HG03354 (cell line): ENCODE measurements around the gene MYOM1.
A peak's percentile ranks its signal among the peaks of the same experiment; 100 is the strongest.
"Not testable (repeated sequence)": the region's sequence is repeated elsewhere in the genome, so short reads cannot be mapped to it uniquely, and the experiment has no call there.

ENCODE experiments used
- ATAC-seq: cut with Tn5 transposase; IDR thresholded peaks from one replicate; pipeline ENCODE4 v1.9.1; 2021; ENCODE audit warnings: mild to moderate bottlenecking; ENCODE audit not compliant: unreplicated experiment, poor library complexity, severe bottlenecking

The MYOM1 gene

GRCh38 chr18:3067165-3067661, 152.6 kb downstream of the MYOM1 start:
- ATAC-seq: no peak

GRCh38 chr18:3066341-3067110, 153.2 kb downstream of the MYOM1 start:
- no peak for ATAC-seq

GRCh38 chr18:3063766-3064165, 156.0 kb downstream of the MYOM1 start:
- ATAC-seq: not testable (repeated sequence)

- peak; percentile 55 for ATAC-seq
Measured at GRCh38 chr18:3062798-3063680, 156.7 kb downstream of the MYOM1 start.

- no peak for ATAC-seq
Measured at GRCh38 chr18:3061581-3062312, 158.0 kb downstream of the MYOM1 start.

- ATAC-seq: peak; percentile 58
Measured at GRCh38 chr18:3060667-3061580, 158.8 kb downstream of the MYOM1 start.

GRCh38 chr18:3059272-3059671, 160.5 kb downstream of the MYOM1 start:
- no peak for ATAC-seq

GRCh38 chr18:3058328-3059191, 161.2 kb downstream of the MYOM1 start:
- ATAC-seq: no peak

GRCh38 chr18:3057526-3057925, 162.2 kb downstream of the MYOM1 start:
- no peak for ATAC-seq

- no peak for ATAC-seq
Measured at GRCh38 chr18:3056311-3056710, 163.5 kb downstream of the MYOM1 start.

- no peak for ATAC-seq
Measured at GRCh38 chr18:3055816-3056215, 164.0 kb downstream of the MYOM1 start.

GRCh38 chr18:3055186-3055728, 164.5 kb downstream of the MYOM1 start:
- no peak for ATAC-seq

- no peak for ATAC-seq
Measured at GRCh38 chr18:3054780-3055179, 165.0 kb downstream of the MYOM1 start.

GRCh38 chr18:3054214-3054613, 165.6 kb downstream of the MYOM1 start:
- no peak for ATAC-seq

GRCh38 chr18:3053081-3053480, 166.7 kb downstream of the MYOM1 start:
- no peak for ATAC-seq

- no peak for ATAC-seq
Measured at GRCh38 chr18:3052411-3052758, 167.4 kb downstream of the MYOM1 start.

- ATAC-seq: no peak
Measured at GRCh38 chr18:3051718-3052410, 167.9 kb downstream of the MYOM1 start.
